ENCODE data around the gene HECTD3. TPM values are rescaled to one million over a fixed set of nuclear protein-coding genes. Genes with fewer than 3 reads are reported as not detected.

The HECTD3 gene
- total and polyA plus RNA-seq, 9 of the 15 experiments (the other 6 are each of a cell fraction or from before 2014, with no cell fraction given): 6.3 to 50.8 (median 18.9) TPM

GRCh38 chr1:45010855-45011811, at the start of gene HECTD3 (continued):
- TF ChIP-seq USF2 (CRISPR knock-in tag; IDR thresholded peaks at IDR 0.05) (no peak; the same call in 1 of the 2 replicates), ELF1 (tag; IDR thresholded peaks at IDR 0.05) (no peak), CBFA2T2 (conservative IDR thresholded peaks at IDR 0.05) (no peak), ESRRB (CRISPR knock-in tag; IDR thresholded peaks at IDR 0.05; ENCODE audit: borderline replicate concordance) (no peak), NFIC (IDR thresholded peaks at IDR 0.05) (peak; percentile 92), SRSF1 (IDR thresholded peaks at IDR 0.05; ENCODE audit: low read depth, low read length) (no peak), TEAD1 (CRISPR knock-in tag; IDR thresholded peaks at IDR 0.05) (peak in 1 of 2 experiments; percentile 52; a peak in 1 of 4 replicates), HCFC1 (IDR thresholded peaks at IDR 0.05; ENCODE audit: low read depth, low read length) (no peak; the same call in 1 of the 2 replicates), NONO (IDR thresholded peaks at IDR 0.05; ENCODE audit: low read depth in 2 of 2, low read length in 1 of 2) (peak in 1 of 2 experiments; percentile 50; a peak in 1 of 4 replicates), POLR2B (IDR thresholded peaks at IDR 0.05; ENCODE audit: low read depth, partially characterized antibody) (peak; percentile 48), ZNF121 (CRISPR knock-in tag; conservative IDR thresholded peaks at IDR 0.05) (no peak), ZNF609 (CRISPR knock-in tag; IDR thresholded peaks at IDR 0.05; ENCODE audit: borderline replicate concordance) (no peak), KDM5B (IDR thresholded peaks at IDR 0.05; ENCODE audit: insufficient replicate concordance, low read depth, low read length) (peak; percentile 74), SAP30 (IDR thresholded peaks at IDR 0.05; ENCODE audit: borderline replicate concordance, insufficient read depth, low read depth, low read length, poor library complexity, severe bottlenecking) (peak; percentile 99), PHTF2 (CRISPR knock-in tag; IDR thresholded peaks at IDR 0.05) (no peak), CHD4 (IDR thresholded peaks at IDR 0.05; ENCODE audit: insufficient read depth, insufficient replicate concordance, low read depth, low read length, poor library complexity, severe bottlenecking) (no peak), HDAC1 (IDR thresholded peaks at IDR 0.05) (peak in 1 of 2 experiments; percentile 99; a peak in 2 of 4 replicates), FOXK2 (conservative IDR thresholded peaks at IDR 0.05 in 1 of 2, IDR thresholded peaks at IDR 0.05 in 1 of 2; ENCODE audit: low read depth in 2 of 2) (peak; percentile 41 to 81; a peak in 3 of 4 replicates), DNMT1 (IDR thresholded peaks at IDR 0.05) (no peak), ZNF354B (CRISPR knock-in tag; IDR thresholded peaks at IDR 0.05) (no peak), ZNF24 (IDR thresholded peaks at IDR 0.05) (no peak), ELF4 (CRISPR knock-in tag; IDR thresholded peaks at IDR 0.05) (peak; percentile 58; the same call in 1 of the 2 replicates)
